H1 (cell line): ENCODE measurements around the gene NAV3. TPM values are rescaled to one million over a fixed set of nuclear protein-coding genes. Genes with fewer than 3 reads are reported as not detected.

Experiments used
- BRCA1 ChIP-seq: IDR thresholded peaks from 2 replicates; pipeline ENCODE4 v1.6.1; 2012; ENCODE audit warnings: low read depth, low read length, improper control_type of control experiment
- HDAC6 ChIP-seq: IDR thresholded peaks from one replicate; pipeline ENCODE4 v1.7.1; 2012; ENCODE audit warnings: low read depth, mild to moderate bottlenecking, inconsistent platforms, low read length, moderate library complexity
- NANOG ChIP-seq: IDR thresholded peaks from 2 replicates; pipeline ENCODE4 v1.6.1; 2011; ENCODE audit warnings: low read length, low read depth, mild to moderate bottlenecking, inconsistent platforms; ENCODE audit not compliant: insufficient read depth, poor library complexity, severe bottlenecking
- TBP ChIP-seq: IDR thresholded peaks from 2 replicates; pipeline ENCODE4 v1.6.1; 2011; ENCODE audit warnings: low read depth, low read length, improper control_type of control experiment
- polyA plus RNA-seq, 7 experiments: library from polyadenylated mRNA; depleted of rRNA in 3 of 7; stranded (reverse) in 5 of 7; unstranded in 2 of 7; fragments of >200 nt in 5 of 7; fragments of 200-250 nt in 2 of 7; gene quantifications; 1 replicate in 5 of 7; 2 replicates in 1 of 7; 4 replicates in 1 of 7; pipeline versions ENCODE4 v1.2.1 to v1.2.3, GENCODE V29; 2011 to 2013; ENCODE audit warnings: missing spikeins in 2 of 7, mixed read lengths in 2 of 7
- total RNA-seq: library from RNA; stranded (reverse); fragmentation: NEBNext Ultra II Directional; extraction: Animal tissue kit (Norgen Biotek cat#: 25700); gene quantifications from 2 replicates; pipeline ENCODE4 v1.2.1, GENCODE V29; 2021

The NAV3 gene
- total and polyA plus RNA-seq, 2 of the 8 experiments (the other 6 are each of a cell fraction or from before 2014, with no cell fraction given): 0.47 to 5.0 TPM

DNA sequence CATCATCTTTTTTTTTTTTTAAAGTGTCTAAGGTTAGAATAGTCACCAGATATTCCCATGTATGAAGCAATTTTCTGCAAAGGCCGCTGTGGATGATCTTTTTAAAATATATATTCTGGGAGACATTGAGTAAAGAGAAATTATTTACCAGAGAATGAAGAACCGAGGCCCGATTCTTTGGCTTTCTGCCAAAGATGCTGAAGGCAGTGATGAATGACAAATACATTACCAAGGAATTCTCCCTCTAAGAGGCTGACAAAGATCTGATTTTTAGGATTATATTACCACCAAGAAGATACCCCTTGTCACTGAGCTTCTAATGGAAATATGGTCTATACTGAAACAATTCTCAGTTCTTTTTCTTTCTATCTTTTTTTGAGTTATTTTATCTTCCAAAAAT, 336.8 kb downstream of the NAV3 start (continued):
- TF ChIP-seq HDAC6 (no peak), TBP (no peak), NANOG (no peak), BRCA1 (no peak)
